Mammary epithelial cell (primary cell): Measurements from ENCODE around the gene FAF1.

Experiments used
- CTCF ChIP-seq, 2 donors: IDR thresholded peaks in 1 of 2; conservative IDR thresholded peaks in 1 of 2; 2 replicates each; pipeline ENCODE4 v1.5.1; 2011 to 2012; ENCODE audit warnings: inconsistent platforms in 2 of 2, low read length in 2 of 2, mild to moderate bottlenecking in 2 of 2, control low read depth in 1 of 2, low read depth in 1 of 2; ENCODE audit not compliant: insufficient read depth in 1 of 2; ENCODE audit errors: extremely low read depth in 1 of 2
- EZH2 ChIP-seq: IDR thresholded peaks from 2 replicates; pipeline ENCODE4 v1.6.1; 2012; ENCODE audit warnings: low read length, inconsistent platforms, borderline replicate concordance

- no peak for TF ChIP-seq CTCF (conservative IDR thresholded peaks at IDR 0.05 in 1 of 2, IDR thresholded peaks at IDR 0.05 in 1 of 2; ENCODE audit: extremely low read depth in 1 of 2, insufficient read depth in 1 of 2, low read depth in 1 of 2, low read length in 2 of 2)
- no peak for TF ChIP-seq EZH2
Observed at GRCh38 chr1:50562106-50562505, 398.0 kb downstream of the FAF1 start.
